Activated naive CD8-positive, alpha-beta T cell treated with anti-CD3 and anti-CD28 coated beads, Interleukin-2, amount 50 U/mL, for 24 hours (primary cell): ENCODE results near the gene KLHL33.
A peak's percentile ranks its signal among the peaks of the same experiment; 100 is the strongest.
"Not testable (repeated sequence)": the region's sequence is repeated elsewhere in the genome, so short reads cannot be mapped to it uniquely, and the experiment has no call there.

Source experiments
- ATAC-seq: fragments of 150-1000 bp; cut with Tn5 transposase; one replicate; pipeline ENCODE4 v1.10.0; 2021
- DNase-seq: peaks from one replicate; pipeline ENCODE4 v3.0.0; 2021
- H3K27ac Mint-ChIP-seq: one replicate; pipeline ENCODE4 v1.8.0; 2021; ENCODE audit warnings: mild to moderate bottlenecking, mixed read lengths
- H3K27me3 Mint-ChIP-seq: one replicate; pipeline ENCODE4 v1.8.0; 2021; ENCODE audit warnings: mixed read lengths
- H3K36me3 Mint-ChIP-seq: one replicate; pipeline ENCODE4 v1.8.0; 2021; ENCODE audit warnings: low read depth, mixed read lengths
- H3K4me1 Mint-ChIP-seq: one replicate; pipeline ENCODE4 v1.8.0; 2021; ENCODE audit warnings: mixed read lengths
- H3K4me3 Mint-ChIP-seq: one replicate; pipeline ENCODE4 v1.8.0; 2021; ENCODE audit warnings: mild to moderate bottlenecking, moderate library complexity, mixed read lengths
- H3K9me3 Mint-ChIP-seq: one replicate; pipeline ENCODE4 v1.8.0; 2021; ENCODE audit warnings: mixed read lengths

The KLHL33 gene

GRCh38 chr14:20458031-20458789, 22.2 kb upstream of the KLHL33 start:
- ATAC-seq (no peak), DNase-seq (no peak)
- Mint-ChIP-seq H3K4me1 (peaks cover 45% of the 10 kb centered on the region), H3K4me3 (no peak overlapping the region), H3K27me3 (peaks cover 5% of the 10 kb centered on the region), H3K36me3 (peaks cover 24% of the 10 kb centered on the region), H3K27ac (peak overlapping the region; percentile 25), H3K9me3 (no peaks in the 10 kb centered on the region)

DNA sequence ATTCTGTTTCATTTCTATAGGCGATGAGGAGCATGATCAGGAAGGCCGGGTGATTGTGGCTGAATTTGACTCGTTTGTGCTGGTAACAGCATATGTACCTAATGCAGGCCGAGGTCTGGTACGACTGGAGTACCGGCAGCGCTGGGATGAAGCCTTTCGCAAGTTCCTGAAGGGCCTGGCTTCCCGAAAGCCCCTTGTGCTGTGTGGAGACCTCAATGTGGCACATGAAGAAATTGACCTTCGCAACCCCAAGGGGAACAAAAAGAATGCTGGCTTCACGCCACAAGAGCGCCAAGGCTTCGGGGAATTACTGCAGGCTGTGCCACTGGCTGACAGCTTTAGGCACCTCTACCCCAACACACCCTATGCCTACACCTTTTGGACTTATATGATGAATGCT, 21.0 kb upstream of the KLHL33 start:
- peak overlapping the region; percentile 58 for H3K27ac Mint-ChIP-seq
- H3K27me3 Mint-ChIP-seq, result peaks cover 5% of the 10 kb centered on the region
- DNase-seq (no peak), ATAC-seq (no peak)
- no peak overlapping the region for H3K4me3 Mint-ChIP-seq
- H3K36me3 Mint-ChIP-seq, result peaks cover 32% of the 10 kb centered on the region
- no peaks in the 10 kb centered on the region for H3K9me3 Mint-ChIP-seq
- H3K4me1 Mint-ChIP-seq, result peaks cover 49% of the 10 kb centered on the region

DNA sequence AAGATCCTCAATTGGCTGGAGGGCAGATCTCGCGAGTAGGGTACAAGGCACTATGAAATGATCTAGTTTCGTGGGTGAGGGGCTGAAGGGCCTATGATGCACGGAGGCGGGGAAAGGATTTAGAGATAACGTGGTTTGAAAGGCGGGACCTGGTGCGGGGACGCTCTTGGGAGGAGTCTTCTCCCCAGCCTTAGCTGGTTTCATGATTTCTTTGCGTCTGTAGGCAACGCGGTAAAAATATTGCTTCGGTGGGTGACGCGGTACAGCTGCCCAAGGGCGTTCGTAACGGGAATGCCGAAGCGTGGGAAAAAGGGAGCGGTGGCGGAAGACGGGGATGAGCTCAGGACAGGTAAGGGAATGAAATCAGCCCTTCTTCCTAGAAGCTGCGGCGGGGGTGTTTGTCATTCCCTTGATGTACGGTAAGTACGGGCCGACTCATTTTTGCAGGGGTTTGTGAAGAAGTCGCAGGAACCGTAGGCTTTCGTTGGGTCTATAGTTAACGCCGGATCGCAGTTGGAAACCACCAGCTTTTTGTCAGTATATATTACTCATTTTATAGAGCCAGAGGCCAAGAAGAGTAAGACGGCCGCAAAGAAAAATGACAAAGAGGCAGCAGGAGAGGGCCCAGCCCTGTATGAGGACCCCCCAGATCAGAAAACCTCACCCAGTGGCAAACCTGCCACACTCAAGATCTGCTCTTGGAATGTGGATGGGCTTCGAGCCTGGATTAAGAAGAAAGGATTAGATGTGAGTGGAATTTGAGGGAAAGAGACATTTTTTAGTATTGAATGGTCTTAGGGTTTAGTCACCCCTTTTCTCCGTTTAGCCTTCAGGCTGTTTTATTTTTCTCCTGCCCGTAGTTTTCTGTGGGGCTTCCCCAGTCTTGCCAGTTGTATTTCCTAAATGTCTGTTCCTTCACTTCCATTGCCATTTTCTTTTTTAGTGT, 19.7 kb upstream of the KLHL33 start:
- no peak overlapping the region for H3K4me3 Mint-ChIP-seq
- no peaks in the 10 kb centered on the region for H3K9me3 Mint-ChIP-seq
- ATAC-seq (peak; percentile 71), DNase-seq (no peak)
- no peak overlapping the region for H3K27ac Mint-ChIP-seq
- H3K4me1 Mint-ChIP-seq, result peaks cover 40% of the 10 kb centered on the region
- peaks cover 42% of the 10 kb centered on the region for H3K36me3 Mint-ChIP-seq
- H3K27me3 Mint-ChIP-seq, result no peaks in the 10 kb centered on the region

DNA sequence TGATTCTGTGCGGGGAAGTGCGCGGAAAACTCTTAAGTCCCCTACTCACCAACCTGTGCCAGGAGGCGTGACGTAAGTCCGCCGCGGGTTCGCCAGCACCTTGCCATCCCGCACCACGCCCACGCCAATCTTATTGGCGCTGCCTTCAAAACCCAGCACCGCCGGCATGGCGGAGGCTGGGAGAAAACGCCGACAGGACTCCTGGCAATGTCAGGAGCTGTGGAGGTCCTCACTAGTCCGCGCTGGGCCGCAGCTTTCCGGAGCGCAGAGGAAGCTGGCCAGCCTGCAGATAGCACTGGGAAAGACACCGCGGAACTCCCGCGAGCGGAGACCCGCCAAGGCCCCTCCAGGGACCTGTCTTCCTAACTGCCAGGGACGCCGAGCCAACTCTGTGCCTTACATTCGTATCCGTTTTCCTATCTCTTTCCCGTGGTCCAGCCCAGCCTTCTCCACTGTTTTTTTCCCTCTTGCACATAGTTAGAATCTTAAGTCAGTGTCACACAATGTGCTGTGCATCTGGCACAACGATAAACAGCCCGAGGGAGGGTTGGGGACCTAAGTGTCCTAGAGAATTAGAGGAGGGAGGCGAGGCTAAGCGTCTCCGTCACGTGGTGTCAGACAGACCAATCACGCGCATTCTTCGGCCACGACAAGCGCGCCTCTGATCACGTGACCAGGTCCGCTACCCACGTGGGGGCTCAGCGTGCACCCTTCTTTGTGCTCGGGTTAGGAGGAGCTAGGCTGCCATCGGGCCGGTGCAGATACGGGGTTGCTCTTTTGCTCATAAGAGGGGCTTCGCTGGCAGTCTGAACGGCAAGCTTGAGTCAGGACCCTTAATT, 18.8 kb upstream of the KLHL33 start, which contains the start of the genes APEX1 and OSGEP:
TSS of gene APEX1 (plus strand) at position 711 of the 839 bp plus-strand sequence. CDS start 420 bp downstream, outside the sequence.
TSS of gene OSGEP (minus strand) at position 297 of the 839 bp plus-strand sequence. CDS start at position 168, 129 bp downstream.
- H3K4me3 Mint-ChIP-seq, result no peak within 1 kb of the TSS
- H3K27me3 Mint-ChIP-seq, result no peaks in the 10 kb centered on the region
- H3K27ac Mint-ChIP-seq, result no peak within 1 kb of the TSS
- DNase-seq (peak; percentile 95), ATAC-seq (peak; percentile 87)
- H3K36me3 Mint-ChIP-seq, result peaks cover 40% of the 10 kb centered on the region
- peaks cover 32% of the 10 kb centered on the region for H3K4me1 Mint-ChIP-seq
- no peaks in the 10 kb centered on the region for H3K9me3 Mint-ChIP-seq

GRCh38 chr14:20452831-20453230, 16.9 kb upstream of the KLHL33 start:
- ATAC-seq, result not testable (repeated sequence)

GRCh38 chr14:20446889-20447288, 10.9 kb upstream of the KLHL33 start:
- no peak for DNase-seq
- H3K27ac Mint-ChIP-seq, result peak overlapping the region; percentile 29
- no peaks in the 10 kb centered on the region for H3K9me3 Mint-ChIP-seq
- H3K27me3 Mint-ChIP-seq, result no peaks in the 10 kb centered on the region
- ATAC-seq, result no peak
- H3K4me3 Mint-ChIP-seq, result no peak overlapping the region
- peaks cover 51% of the 10 kb centered on the region for H3K36me3 Mint-ChIP-seq
- H3K4me1 Mint-ChIP-seq, result peaks cover 2% of the 10 kb centered on the region

More at GRCh38 chr14:20452831-20453230, 16.9 kb upstream of the KLHL33 start:
- peak overlapping the region; percentile 55 for H3K27ac Mint-ChIP-seq
- H3K4me3 Mint-ChIP-seq, result peak overlapping the region; percentile 50
- not testable (repeated sequence) for H3K27me3 Mint-ChIP-seq, DNase-seq, H3K9me3 Mint-ChIP-seq
- H3K36me3 Mint-ChIP-seq, result peaks cover 49% of the 10 kb centered on the region
- H3K4me1 Mint-ChIP-seq, result peaks cover 23% of the 10 kb centered on the region

- Mint-ChIP-seq H3K36me3 (peaks cover 29% of the 10 kb centered on the region), H3K4me1 (peaks cover 28% of the 10 kb centered on the region)
- H3K9me3 Mint-ChIP-seq, H3K4me3 Mint-ChIP-seq, ATAC-seq, H3K27me3 Mint-ChIP-seq, H3K27ac Mint-ChIP-seq, DNase-seq: not testable (repeated sequence)
Measured at GRCh38 chr14:20443650-20444049, 7.7 kb upstream of the KLHL33 start.

DNA sequence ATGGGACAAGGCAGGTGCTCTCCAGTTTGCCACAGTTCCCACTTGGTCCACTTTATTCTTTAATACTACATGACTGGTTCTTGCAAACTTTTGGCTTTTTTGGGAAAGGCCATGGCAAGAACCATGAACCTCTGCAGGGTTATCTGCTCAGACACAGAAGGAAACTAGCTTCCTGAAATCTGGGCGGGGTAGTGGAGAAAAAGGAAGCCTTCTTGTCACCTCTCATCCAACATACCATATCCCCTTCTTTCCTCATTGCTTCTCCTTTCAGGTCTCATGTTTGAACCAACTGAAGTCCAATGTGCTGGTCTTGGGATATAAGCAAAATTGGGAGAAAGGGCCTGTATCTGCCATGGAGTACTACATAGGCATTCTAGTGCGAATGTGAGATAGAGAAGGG, 5.5 kb upstream of the KLHL33 start:
- ATAC-seq, result no peak
- H3K9me3 Mint-ChIP-seq, result no peaks in the 10 kb centered on the region
- H3K27me3 Mint-ChIP-seq, result no peaks in the 10 kb centered on the region
- peaks cover 9% of the 10 kb centered on the region for H3K36me3 Mint-ChIP-seq
- peak overlapping the region; percentile 80 for H3K27ac Mint-ChIP-seq
- no peak for DNase-seq
- no peak overlapping the region for H3K4me3 Mint-ChIP-seq
- peaks cover 32% of the 10 kb centered on the region for H3K4me1 Mint-ChIP-seq

- Mint-ChIP-seq H3K27me3 (no peaks in the 10 kb centered on the region), H3K36me3 (peaks cover 9% of the 10 kb centered on the region), H3K27ac (peak overlapping the region; percentile 80), H3K4me3 (peak overlapping the region; percentile 47), H3K4me1 (peaks cover 32% of the 10 kb centered on the region), H3K9me3 (no peaks in the 10 kb centered on the region)
- ATAC-seq, result peak; percentile 86
- no peak for DNase-seq
Measured at GRCh38 chr14:20440882-20441281, 4.9 kb upstream of the KLHL33 start.

DNA sequence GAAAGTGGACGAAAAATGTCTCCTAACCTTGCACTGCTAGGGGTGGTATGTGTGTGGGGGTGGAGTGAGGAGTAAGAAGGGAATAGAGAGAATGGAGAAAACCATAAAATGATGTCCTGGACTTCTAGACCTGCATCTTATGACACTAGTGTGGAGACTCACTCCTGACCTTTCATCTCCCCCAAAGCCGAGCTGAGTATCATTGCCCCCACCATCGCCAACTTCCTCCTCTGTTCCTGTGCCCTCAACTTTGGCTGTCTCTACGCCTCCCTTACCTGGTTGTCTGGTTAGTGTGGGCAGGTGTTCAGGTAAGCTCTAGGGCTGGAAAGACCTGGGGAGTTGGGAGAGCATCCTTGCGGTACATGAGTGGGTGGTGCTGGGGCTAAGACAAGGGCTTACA, 4.5 kb upstream of the KLHL33 start:
- H3K27ac Mint-ChIP-seq, result peak overlapping the region; percentile 80
- H3K27me3 Mint-ChIP-seq, result no peaks in the 10 kb centered on the region
- DNase-seq (no peak), ATAC-seq (peak; percentile 63)
- peak overlapping the region; percentile 47 for H3K4me3 Mint-ChIP-seq
- H3K4me1 Mint-ChIP-seq, result peaks cover 32% of the 10 kb centered on the region
- peaks cover 9% of the 10 kb centered on the region for H3K36me3 Mint-ChIP-seq
- no peaks in the 10 kb centered on the region for H3K9me3 Mint-ChIP-seq

GRCh38 chr14:20438664-20439063, 2.7 kb upstream of the KLHL33 start:
- no peaks in the 10 kb centered on the region for H3K27me3 Mint-ChIP-seq
- peaks cover 9% of the 10 kb centered on the region for H3K36me3 Mint-ChIP-seq
- ATAC-seq, result no peak
- H3K27ac Mint-ChIP-seq, result no peak overlapping the region
- H3K4me3 Mint-ChIP-seq, result no peak overlapping the region
- no peaks in the 10 kb centered on the region for H3K9me3 Mint-ChIP-seq
- H3K4me1 Mint-ChIP-seq, result peaks cover 32% of the 10 kb centered on the region
- no peak for DNase-seq

GRCh38 chr14:20436363-20436755, 393 bp upstream of the KLHL33 start:
- H3K4me1 Mint-ChIP-seq, result peaks cover 24% of the 10 kb centered on the region
- H3K4me3 Mint-ChIP-seq, result no peak overlapping the region
- no peak for ATAC-seq
- no peaks in the 10 kb centered on the region for H3K36me3 Mint-ChIP-seq
- H3K27me3 Mint-ChIP-seq, result no peaks in the 10 kb centered on the region
- no peak for DNase-seq
- H3K27ac Mint-ChIP-seq, result no peak overlapping the region
- no peaks in the 10 kb centered on the region for H3K9me3 Mint-ChIP-seq

DNA sequence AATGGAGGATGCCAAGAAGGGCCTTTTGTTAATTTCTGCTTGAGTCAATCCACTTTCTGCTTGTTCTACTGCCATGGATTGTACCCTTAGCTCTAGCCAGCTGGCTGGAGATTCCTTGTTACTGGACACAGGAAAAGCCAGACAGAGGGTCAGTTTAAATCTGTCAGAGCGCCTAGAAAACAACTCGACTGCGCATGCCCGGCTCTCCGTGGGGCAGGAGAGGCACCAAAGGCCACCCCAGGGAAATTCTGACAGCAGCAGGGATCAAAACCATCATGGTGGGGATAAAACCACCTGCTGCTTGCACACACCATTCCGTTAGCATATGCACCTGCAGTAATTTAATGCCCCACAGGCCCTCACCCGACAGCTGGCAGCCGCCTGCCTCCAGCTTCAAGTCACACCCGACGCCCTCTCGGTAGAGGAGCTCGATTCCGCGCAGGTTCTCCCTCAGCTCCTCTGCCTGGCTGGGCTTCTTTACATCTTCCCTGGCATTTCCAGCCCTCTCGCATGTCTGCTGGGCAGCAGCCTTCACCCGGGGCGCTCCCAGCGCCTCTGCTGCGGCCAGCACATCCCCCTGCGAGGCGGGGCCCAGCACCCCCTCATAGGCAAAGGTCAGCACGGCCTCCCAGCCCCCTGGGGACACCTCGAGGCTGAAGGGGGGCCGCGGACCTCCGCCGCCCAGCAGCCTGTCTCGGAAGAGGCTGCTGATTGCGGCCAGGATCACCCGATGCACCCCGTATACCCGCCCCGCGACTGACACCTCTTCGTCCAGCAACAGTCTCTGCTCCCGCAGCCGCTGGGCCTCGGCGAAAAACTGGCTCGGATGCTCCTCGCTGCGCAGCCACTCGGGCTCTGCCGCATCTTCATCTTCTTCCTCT, 1.0 kb downstream of the KLHL33 start:
- peaks cover 12% of the 10 kb centered on the region for H3K4me1 Mint-ChIP-seq
- H3K9me3 Mint-ChIP-seq, result no peaks in the 10 kb centered on the region
- no peaks in the 10 kb centered on the region for H3K36me3 Mint-ChIP-seq
- ATAC-seq (no peak), DNase-seq (no peak)
- H3K4me3 Mint-ChIP-seq, result no peak overlapping the region
- no peak overlapping the region for H3K27ac Mint-ChIP-seq
- no peaks in the 10 kb centered on the region for H3K27me3 Mint-ChIP-seq
